HepG2 (cell line): ENCODE measurements around the gene SRF. TPM values are rescaled to one million over a fixed set of nuclear protein-coding genes. Genes with fewer than 3 reads are reported as not detected.

ENCODE experiments used
- ATF6 ChIP-seq: sonication (generic); formaldehyde crosslinking; conservative IDR thresholded peaks from 2 replicates; pipeline ENCODE4 v1.4.0; 2020; ENCODE audit warnings: missing genetic modification reagents
- DPF2 ChIP-seq: sonication (generic); formaldehyde crosslinking; IDR thresholded peaks from 2 replicates; pipeline ENCODE4 v1.4.0; 2020; ENCODE audit warnings: mild to moderate bottlenecking, low read depth, missing genetic modification reagents, borderline replicate concordance
- DR1 ChIP-seq: sonication (generic); formaldehyde crosslinking; IDR thresholded peaks from 2 replicates; pipeline ENCODE4 v1.8.0; 2021; ENCODE audit warnings: mild to moderate bottlenecking, missing genetic modification reagents, inconsistent platforms
- FIP1L1 ChIP-seq: fragments of 200-400 bp; formaldehyde crosslinking; IDR thresholded peaks from 2 replicates; pipeline ENCODE4 v1.6.1; 2018; ENCODE audit warnings: low read depth, mild to moderate bottlenecking, low read length, moderate library complexity, borderline replicate concordance; ENCODE audit not compliant: insufficient read depth
- HBP1 ChIP-seq: IDR thresholded peaks from 2 replicates; pipeline ENCODE4 v1.6.1; 2016; ENCODE audit warnings: low read depth, control low read depth
- KDM1A ChIP-seq: IDR thresholded peaks from 2 replicates; pipeline ENCODE4 v1.6.1; 2016; ENCODE audit warnings: missing compliant biosample characterization
- MTF2 ChIP-seq: sonication (generic); formaldehyde crosslinking; IDR thresholded peaks from 2 replicates; pipeline ENCODE4 v1.5.0; 2020; ENCODE audit warnings: missing genetic modification reagents, borderline replicate concordance
- PRDM4 ChIP-seq: sonication (generic); formaldehyde crosslinking; IDR thresholded peaks from 2 replicates; pipeline ENCODE4 v1.9.0; 2021; ENCODE audit warnings: missing genetic modification reagents, borderline replicate concordance
- PTBP1 ChIP-seq: fragments of 200-400 bp; formaldehyde crosslinking; IDR thresholded peaks from 2 replicates; pipeline ENCODE4 v1.6.1; 2018; ENCODE audit warnings: low read length, low read depth; ENCODE audit not compliant: poor library complexity, severe bottlenecking
- REST ChIP-seq, 2 experiments: IDR thresholded peaks; 2 replicates each; pipeline ENCODE4 v1.6.1; 2011 to 2012; ENCODE audit warnings: low read length in 2 of 2, borderline replicate concordance in 1 of 2, low read depth in 1 of 2, mild to moderate bottlenecking in 1 of 2, moderate library complexity in 1 of 2
- SMC3 ChIP-seq: IDR thresholded peaks from 2 replicates; pipeline ENCODE4 v1.6.1; 2011; ENCODE audit warnings: low read length, improper control_type of control experiment
- TSC22D2 ChIP-seq: sonication (generic); formaldehyde crosslinking; IDR thresholded peaks from 2 replicates; pipeline ENCODE4 v1.5.1; 2020; ENCODE audit warnings: missing genetic modification reagents, mild to moderate bottlenecking, borderline replicate concordance
- ZBTB7A ChIP-seq: sonication (generic); formaldehyde crosslinking; IDR thresholded peaks from 2 replicates; pipeline ENCODE4 v1.8.0; 2022; ENCODE audit warnings: mild to moderate bottlenecking, missing genetic modification reagents
- ZKSCAN8 ChIP-seq: IDR thresholded peaks from 2 replicates; pipeline ENCODE4 v1.6.1; 2016; ENCODE audit warnings: borderline replicate concordance, missing genetic modification reagents, missing compliant biosample characterization
- ZNF282 ChIP-seq: fragments of 450-650 bp; IDR thresholded peaks from 2 replicates; pipeline ENCODE4 v1.6.1; 2018; ENCODE audit not compliant: partially characterized antibody
- ZNF317 ChIP-seq: sonication (generic); formaldehyde crosslinking; IDR thresholded peaks from 2 replicates; pipeline ENCODE4 v1.5.0; 2020; ENCODE audit warnings: mild to moderate bottlenecking, missing genetic modification reagents
- ZNF367 ChIP-seq: sonication (generic); formaldehyde crosslinking; IDR thresholded peaks from 2 replicates; pipeline ENCODE4 v1.4.0; 2020; ENCODE audit warnings: missing genetic modification reagents, borderline replicate concordance
- polyA plus RNA-seq, 8 experiments: library from polyadenylated mRNA; depleted of rRNA in 3 of 8; stranded (reverse) in 7 of 8; unstranded in 1 of 8; fragments of >200 nt; fragmentation: Illumina TruSeq in 4 of 8; extraction: Trizol in 4 of 8; gene quantifications; 2 replicates each; pipeline versions ENCODE4 v1.2.1 to v1.2.3, GENCODE V29; 2011 to 2016; ENCODE audit warnings: low read depth in 4 of 8, missing spikeins in 1 of 8, mixed read lengths in 1 of 8; ENCODE audit not compliant: insufficient read depth in 1 of 8
- total RNA-seq, 5 experiments: library from RNA; depleted of rRNA; stranded (reverse); fragments of >200 nt; fragmentation: Illumina TruSeq; extraction: Trizol; gene quantifications; 2 replicates each; pipeline ENCODE4 v1.2.3, GENCODE V29; 2016; ENCODE audit warnings: low read depth in 1 of 5

The SRF gene
- total and polyA plus RNA-seq, 2 of the 13 experiments (the other 11 are each of a cell fraction or from before 2014, with no cell fraction given), result 25.5 to 44.1 TPM

- TF ChIP-seq HBP1 (peak; percentile 79; the same call in 1 of the 2 replicates), REST (IDR thresholded peaks at IDR 0.05; ENCODE audit: borderline replicate concordance in 1 of 2, low read depth in 1 of 2, low read length in 2 of 2) (no peak), DR1 (CRISPR knock-in tag) (0 out of 2 replicates have a peak, but pooled peaks have one; percentile 49), SMC3 (peak; percentile 78; the same call in 1 of the 2 replicates), PTBP1 (no peak), ZNF282 (no peak), ZNF317 (CRISPR knock-in tag) (0 out of 2 replicates have a peak, but pooled peaks have one; percentile 44), TSC22D2 (CRISPR knock-in tag) (no peak; the same call in 1 of the 2 replicates), PRDM4 (CRISPR knock-in tag) (no peak), DPF2 (CRISPR knock-in tag) (no peak), ZNF367 (CRISPR knock-in tag) (no peak), ATF6 (0 out of 2 replicates have a peak, but pooled peaks have one; percentile 51), MTF2 (no peak), FIP1L1 (no peak), ZBTB7A (no peak; the same call in 1 of the 2 replicates), ZKSCAN8 (CRISPR knock-in tag) (peak; percentile 78; the same call in 1 of the 2 replicates), KDM1A (CRISPR knock-in tag) (no peak)
Measured at GRCh38 chr6:43143235-43144128, 27.6 kb upstream of the SRF start (continued).
